ENCODE data around the gene SLC6A7. TPM values are rescaled to one million over a fixed set of nuclear protein-coding genes. Genes with fewer than 3 reads are reported as not detected.

SLC6A7 gene
- polyA plus RNA-seq, 1 of the 3 experiments (the other 2 are of a cell fraction), result not detected

- no peaks in the 10 kb centered on the region for H3K79me2 ChIP-seq (ENCODE audit: insufficient read depth)
- no peaks in the 10 kb centered on the region for H3K9me3 ChIP-seq
- H3K36me3 ChIP-seq (replicated peaks in 1 of 2; ENCODE audit: control insufficient read depth in 1 of 2, insufficient read depth in 2 of 2, low read length in 1 of 2), result no peaks in the 10 kb centered on the region
- no peaks in the 10 kb centered on the region for H3K27me3 ChIP-seq (ENCODE audit: insufficient read depth)
- H3K4me2 ChIP-seq, result no peak overlapping the region
- H3K9ac ChIP-seq, result no peak overlapping the region
- H3K4me3 ChIP-seq (ENCODE audit: low read depth in 2 of 2, low read length in 1 of 2), result no peak overlapping the region
- H3F3A ChIP-seq (replicated peaks; ENCODE audit: insufficient read depth), result no peaks in the 10 kb centered on the region
- H3K9me2 ChIP-seq, result no peaks in the 10 kb centered on the region
- POLR2A ChIA-PET, result no interaction called here
- WGBS (ENCODE audit: low lambda C conversion rate), result 96% methylated on average over 1 of the region's 1 CpG
- H2AFZ ChIP-seq (ENCODE audit: low read depth), result no peak overlapping the region
- H3K27ac ChIP-seq (ENCODE audit: low read depth in 2 of 2, low read length in 1 of 2), result no peak overlapping the region
- H3K4me1 ChIP-seq (ENCODE audit: control insufficient read depth in 1 of 2, insufficient read depth in 2 of 2, low read depth in 1 of 2, low read length in 1 of 2), result no peaks in the 10 kb centered on the region; a peak in 1 of 4 replicates
- H4K20me1 ChIP-seq (ENCODE audit: insufficient read depth), result no peaks in the 10 kb centered on the region
- CTCF ChIA-PET, result interaction anchor here (0.6 to 10.7 kb wide), 21 partner anchors 9 to 792 kb away, joined by 3 to 90 read pairs (median 5); partner anchors contain the start of genes CDX1, PDGFRB and SLC6A7
- no peak for DNase-seq
- no peak for TF ChIP-seq TEAD4 (IDR thresholded peaks at IDR 0.05; ENCODE audit: borderline replicate concordance, insufficient read depth)
- no peak for TF ChIP-seq NRF1 (IDR thresholded peaks at IDR 0.05; ENCODE audit: low read depth, low read length)
- no peak for TF ChIP-seq POLR2AphosphoS5 (IDR thresholded peaks at IDR 0.05; ENCODE audit: low read depth, low read length)
- no peak for TF ChIP-seq MXI1 (IDR thresholded peaks at IDR 0.05; ENCODE audit: low read depth, low read length)
- TF ChIP-seq SMC3 (IDR thresholded peaks at IDR 0.05; ENCODE audit: low read depth, low read length), result no peak
- no peak for TF ChIP-seq RAD21 (IDR thresholded peaks at IDR 0.05; ENCODE audit: low read length)
- TF ChIP-seq MAX (IDR thresholded peaks at IDR 0.05; ENCODE audit: low read depth), result no peak
- no peak for TF ChIP-seq SIN3A (IDR thresholded peaks at IDR 0.05; ENCODE audit: borderline replicate concordance, low read depth, low read length)
- TF ChIP-seq, protein P1, sequence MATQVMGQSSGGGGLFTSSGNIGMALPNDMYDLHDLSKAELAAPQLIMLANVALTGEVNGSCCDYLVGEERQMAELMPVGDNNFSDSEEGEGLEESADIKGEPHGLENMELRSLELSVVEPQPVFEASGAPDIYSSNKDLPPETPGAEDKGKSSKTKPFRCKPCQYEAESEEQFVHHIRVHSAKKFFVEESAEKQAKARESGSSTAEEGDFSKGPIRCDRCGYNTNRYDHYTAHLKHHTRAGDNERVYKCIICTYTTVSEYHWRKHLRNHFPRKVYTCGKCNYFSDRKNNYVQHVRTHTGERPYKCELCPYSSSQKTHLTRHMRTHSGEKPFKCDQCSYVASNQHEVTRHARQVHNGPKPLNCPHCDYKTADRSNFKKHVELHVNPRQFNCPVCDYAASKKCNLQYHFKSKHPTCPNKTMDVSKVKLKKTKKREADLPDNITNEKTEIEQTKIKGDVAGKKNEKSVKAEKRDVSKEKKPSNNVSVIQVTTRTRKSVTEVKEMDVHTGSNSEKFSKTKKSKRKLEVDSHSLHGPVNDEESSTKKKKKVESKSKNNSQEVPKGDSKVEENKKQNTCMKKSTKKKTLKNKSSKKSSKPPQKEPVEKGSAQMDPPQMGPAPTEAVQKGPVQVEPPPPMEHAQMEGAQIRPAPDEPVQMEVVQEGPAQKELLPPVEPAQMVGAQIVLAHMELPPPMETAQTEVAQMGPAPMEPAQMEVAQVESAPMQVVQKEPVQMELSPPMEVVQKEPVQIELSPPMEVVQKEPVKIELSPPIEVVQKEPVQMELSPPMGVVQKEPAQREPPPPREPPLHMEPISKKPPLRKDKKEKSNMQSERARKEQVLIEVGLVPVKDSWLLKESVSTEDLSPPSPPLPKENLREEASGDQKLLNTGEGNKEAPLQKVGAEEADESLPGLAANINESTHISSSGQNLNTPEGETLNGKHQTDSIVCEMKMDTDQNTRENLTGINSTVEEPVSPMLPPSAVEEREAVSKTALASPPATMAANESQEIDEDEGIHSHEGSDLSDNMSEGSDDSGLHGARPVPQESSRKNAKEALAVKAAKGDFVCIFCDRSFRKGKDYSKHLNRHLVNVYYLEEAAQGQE (IDR thresholded peaks at IDR 0.05; ENCODE audit: low read depth, low read length), result no peak
- TF ChIP-seq GATA2 (CRISPR knock-in tag; IDR thresholded peaks at IDR 0.05), result no peak
- no peak for TF ChIP-seq GABPA (IDR thresholded peaks at IDR 0.05; ENCODE audit: low read depth)
- no peak for TF ChIP-seq JUND (IDR thresholded peaks at IDR 0.05)
- TF ChIP-seq EZH2phosphoT487 (IDR thresholded peaks at IDR 0.05; ENCODE audit: borderline replicate concordance, low read depth), result no peak
- no peak for TF ChIP-seq USF2 (IDR thresholded peaks at IDR 0.05; ENCODE audit: borderline replicate concordance, low read depth, low read length)
- no peak for TF ChIP-seq NFIC (IDR thresholded peaks at IDR 0.05; ENCODE audit: borderline replicate concordance)
These were observed 14.8 kb upstream of the SLC6A7 start for GRCh38 chr5:150175076-150175475.
